HG02623 (cell line): ENCODE results near the gene PRTFDC1.

Experiments used
- ATAC-seq: cut with Tn5 transposase; IDR thresholded peaks from one replicate; pipeline ENCODE4 v1.9.1; 2021; ENCODE audit warnings: moderate library complexity; ENCODE audit not compliant: unreplicated experiment

Gene PRTFDC1

GRCh38 chr10:24804956-24805355 lies 147.4 kb downstream of the PRTFDC1 start:
- ATAC-seq, result no peak

GRCh38 chr10:24804392-24804791 lies 148.0 kb downstream of the PRTFDC1 start:
- ATAC-seq, result no peak

- no peak for ATAC-seq
Measured at GRCh38 chr10:24802378-24802777, 150.0 kb downstream of the PRTFDC1 start.

GRCh38 chr10:24800861-24801260 lies 151.5 kb downstream of the PRTFDC1 start:
- no peak for ATAC-seq
